Loucy (cell line): ENCODE data around the gene APOBEC3G.
"Not testable (repeated sequence)": the region's sequence is repeated elsewhere in the genome, so short reads cannot be mapped to it uniquely, and the experiment has no call there.

Experiments
- H2AFZ ChIP-seq: fragments of 200-600 bp; sonication (generic); 2 replicates; pipeline ENCODE4 v1.6.0; 2016; ENCODE audit warnings: antibody characterized with exemption, mild to moderate bottlenecking, low read length, moderate library complexity
- H3F3A ChIP-seq: fragments of 200-600 bp; 2 replicates; pipeline ENCODE4 v1.6.0; 2016; ENCODE audit warnings: antibody characterized with exemption, low read depth, mild to moderate bottlenecking
- H3K27me3 ChIP-seq: fragments of 200-600 bp; sonication (generic); 2 replicates; pipeline ENCODE4 v1.6.1; 2014; ENCODE audit warnings: low read length, mild to moderate bottlenecking; ENCODE audit not compliant: insufficient read depth, poor library complexity, severe bottlenecking
- H3K36me3 ChIP-seq: fragments of 200-600 bp; sonication (generic); 2 replicates; pipeline ENCODE4 v1.6.1; 2016; ENCODE audit warnings: low read length; ENCODE audit not compliant: insufficient read depth
- H3K4me1 ChIP-seq: fragments of 200-600 bp; sonication (generic); 2 replicates; pipeline ENCODE4 v1.5.1; 2014; ENCODE audit warnings: low read length, mild to moderate bottlenecking; ENCODE audit not compliant: insufficient read depth, poor library complexity, severe bottlenecking
- H3K4me2 ChIP-seq: fragments of 200-600 bp; sonication (generic); 2 replicates; pipeline ENCODE4 v1.6.0; 2014; ENCODE audit warnings: antibody characterized with exemption, low read length, low read depth, mild to moderate bottlenecking; ENCODE audit not compliant: poor library complexity, severe bottlenecking
- H3K4me3 ChIP-seq: fragments of 200-600 bp; sonication (generic); 2 replicates; pipeline ENCODE4 v1.5.1; 2014; ENCODE audit warnings: low read length, mild to moderate bottlenecking, mixed read lengths; ENCODE audit not compliant: poor library complexity, severe bottlenecking
- H3K79me2 ChIP-seq: fragments of 200-600 bp; sonication (generic); 2 replicates; pipeline ENCODE4 v1.6.1; 2014; ENCODE audit warnings: low read length; ENCODE audit not compliant: insufficient read depth
- H3K9ac ChIP-seq: fragments of 200-600 bp; sonication (generic); 2 replicates; pipeline ENCODE4 v1.6.0; 2014; ENCODE audit warnings: mild to moderate bottlenecking, low read depth, low read length, moderate library complexity; ENCODE audit not compliant: poor library complexity, severe bottlenecking
- H3K9me2 ChIP-seq: fragments of 200-600 bp; sonication (generic); replicated peaks from 2 replicates; pipeline ENCODE4 v1.6.1; 2016; ENCODE audit warnings: low read depth, low read length, mixed read lengths
- H3K9me3 ChIP-seq: fragments of 200-600 bp; sonication (generic); 2 replicates; pipeline ENCODE4 v1.6.1; 2014; ENCODE audit warnings: mild to moderate bottlenecking, antibody characterized with exemption, low read length, low read depth; ENCODE audit not compliant: insufficient read depth
- H4K20me1 ChIP-seq: fragments of 200-600 bp; sonication (generic); 2 replicates; pipeline ENCODE4 v1.6.0; 2014; ENCODE audit warnings: antibody characterized with exemption, low read length, mild to moderate bottlenecking; ENCODE audit not compliant: insufficient read depth, poor library complexity, severe bottlenecking
- EZH2phosphoT487 ChIP-seq: fragments of 200-600 bp; IDR thresholded peaks from 2 replicates; pipeline ENCODE4 v1.6.1; 2018; ENCODE audit warnings: antibody characterized with exemption, mild to moderate bottlenecking, moderate library complexity, borderline replicate concordance
- TF ChIP-seq, protein P1 (sequence below): fragments of 200-600 bp; sonication (generic); conservative IDR thresholded peaks from 2 replicates; pipeline ENCODE4 v1.5.1; 2014; ENCODE audit warnings: mild to moderate bottlenecking, antibody characterized with exemption, low read length

The APOBEC3G gene

DNA sequence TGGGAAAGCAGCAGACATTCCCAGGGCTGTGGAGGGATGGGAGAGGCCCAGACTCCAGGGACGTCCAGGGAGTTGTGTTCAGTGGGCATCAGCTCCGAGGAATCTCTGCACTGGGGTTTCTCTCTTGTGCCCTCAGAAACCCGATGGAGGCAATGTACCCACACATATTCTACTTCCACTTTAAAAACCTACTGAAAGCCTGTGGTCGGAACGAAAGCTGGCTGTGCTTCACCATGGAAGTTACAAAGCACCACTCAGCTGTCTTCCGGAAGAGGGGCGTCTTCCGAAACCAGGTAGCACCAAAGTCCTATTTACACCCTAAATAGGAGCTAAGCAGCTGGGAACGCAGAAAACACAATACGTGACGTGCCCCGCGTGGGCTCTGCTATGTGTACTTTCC, 47.8 kb upstream of the APOBEC3G start:
- Histone ChIP-seq H2AFZ (no peak overlapping the region), H3K9me2 (no peaks in the 10 kb centered on the region), H3K4me3 (no peak overlapping the region), H3F3A (no peaks in the 10 kb centered on the region), H3K9me3 (no peaks in the 10 kb centered on the region), H3K4me1 (peaks cover 25% of the 10 kb centered on the region), H4K20me1 (peaks cover 2% of the 10 kb centered on the region), H3K27me3 (no peaks in the 10 kb centered on the region), H3K9ac (no peak overlapping the region), H3K79me2 (peaks cover 18% of the 10 kb centered on the region), H3K4me2 (no peak overlapping the region), H3K36me3 (peaks cover 2% of the 10 kb centered on the region; the same call in 1 of the 2 replicates)
- TF ChIP-seq EZH2phosphoT487: no peak
- TF ChIP-seq, protein P1, sequence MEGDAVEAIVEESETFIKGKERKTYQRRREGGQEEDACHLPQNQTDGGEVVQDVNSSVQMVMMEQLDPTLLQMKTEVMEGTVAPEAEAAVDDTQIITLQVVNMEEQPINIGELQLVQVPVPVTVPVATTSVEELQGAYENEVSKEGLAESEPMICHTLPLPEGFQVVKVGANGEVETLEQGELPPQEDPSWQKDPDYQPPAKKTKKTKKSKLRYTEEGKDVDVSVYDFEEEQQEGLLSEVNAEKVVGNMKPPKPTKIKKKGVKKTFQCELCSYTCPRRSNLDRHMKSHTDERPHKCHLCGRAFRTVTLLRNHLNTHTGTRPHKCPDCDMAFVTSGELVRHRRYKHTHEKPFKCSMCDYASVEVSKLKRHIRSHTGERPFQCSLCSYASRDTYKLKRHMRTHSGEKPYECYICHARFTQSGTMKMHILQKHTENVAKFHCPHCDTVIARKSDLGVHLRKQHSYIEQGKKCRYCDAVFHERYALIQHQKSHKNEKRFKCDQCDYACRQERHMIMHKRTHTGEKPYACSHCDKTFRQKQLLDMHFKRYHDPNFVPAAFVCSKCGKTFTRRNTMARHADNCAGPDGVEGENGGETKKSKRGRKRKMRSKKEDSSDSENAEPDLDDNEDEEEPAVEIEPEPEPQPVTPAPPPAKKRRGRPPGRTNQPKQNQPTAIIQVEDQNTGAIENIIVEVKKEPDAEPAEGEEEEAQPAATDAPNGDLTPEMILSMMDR: no peak

- no peaks in the 10 kb centered on the region for H3K27me3 ChIP-seq
- H3K9ac ChIP-seq: no peak overlapping the region
- H3F3A ChIP-seq: no peaks in the 10 kb centered on the region
These were observed 46.4 kb upstream of the APOBEC3G start for GRCh38 chr22:39030705-39031104.

DNA sequence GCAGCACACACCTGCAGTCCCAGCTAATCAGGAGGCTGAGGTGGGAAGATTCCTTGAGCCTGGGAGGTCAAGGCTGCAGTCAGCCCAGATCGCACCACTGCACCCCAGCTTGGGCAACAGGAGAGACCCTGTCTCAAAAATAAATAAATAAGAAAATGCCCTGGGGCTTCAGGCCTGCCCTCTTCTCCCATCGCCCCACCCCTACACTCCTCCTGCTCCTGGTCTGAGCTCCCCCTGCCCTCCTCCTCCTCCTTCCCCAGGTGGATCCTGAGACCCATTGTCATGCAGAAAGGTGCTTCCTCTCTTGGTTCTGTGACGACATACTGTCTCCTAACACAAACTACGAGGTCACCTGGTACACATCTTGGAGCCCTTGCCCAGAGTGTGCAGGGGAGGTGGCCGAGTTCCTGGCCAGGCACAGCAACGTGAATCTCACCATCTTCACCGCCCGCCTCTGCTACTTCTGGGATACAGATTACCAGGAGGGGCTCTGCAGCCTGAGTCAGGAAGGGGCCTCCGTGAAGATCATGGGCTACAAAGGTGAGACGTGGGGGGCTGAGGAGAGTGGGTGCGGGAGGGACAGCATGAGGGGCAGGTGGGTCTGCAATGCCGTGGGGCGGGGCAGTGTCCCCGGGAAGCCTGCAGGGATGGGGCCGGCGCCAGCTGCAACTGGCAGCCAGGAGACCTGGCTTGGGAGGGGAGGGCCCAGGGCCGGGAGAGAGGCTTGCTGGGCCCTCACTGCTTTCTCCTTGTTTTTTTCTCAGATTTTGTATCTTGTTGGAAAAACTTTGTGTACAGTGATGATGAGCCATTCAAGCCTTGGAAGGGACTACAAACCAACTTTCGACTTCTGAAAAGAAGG, 45.4 kb upstream of the APOBEC3G start:
- H3K4me1 ChIP-seq, H3K79me2 ChIP-seq, H3K4me3 ChIP-seq, H2AFZ ChIP-seq, H3F3A ChIP-seq, H3K9me3 ChIP-seq, H3K9ac ChIP-seq, H3K9me2 ChIP-seq, H4K20me1 ChIP-seq, H3K36me3 ChIP-seq, H3K27me3 ChIP-seq, H3K4me2 ChIP-seq: not testable (repeated sequence)

More at GRCh38 chr22:39030705-39031104, 46.4 kb upstream of the APOBEC3G start:
- no peak overlapping the region for H3K4me3 ChIP-seq
- peaks cover 6% of the 10 kb centered on the region; the same call in 1 of the 2 replicates for H3K79me2 ChIP-seq
- H2AFZ ChIP-seq: no peak overlapping the region
- H3K9me2 ChIP-seq: no peaks in the 10 kb centered on the region
- no peaks in the 10 kb centered on the region for H3K36me3 ChIP-seq
- no peaks in the 10 kb centered on the region for H3K9me3 ChIP-seq
- H3K4me1 ChIP-seq: peaks cover 11% of the 10 kb centered on the region
- no peak overlapping the region for H3K4me2 ChIP-seq
- no peaks in the 10 kb centered on the region for H4K20me1 ChIP-seq
- TF ChIP-seq EZH2phosphoT487: no peak
- TF ChIP-seq, protein P1: no peak

GRCh38 chr22:39037071-39037470, 40.0 kb upstream of the APOBEC3G start:
- not testable (repeated sequence) for H2AFZ ChIP-seq, H3K9ac ChIP-seq, H3F3A ChIP-seq, H3K27me3 ChIP-seq, H4K20me1 ChIP-seq, H3K36me3 ChIP-seq, H3K4me2 ChIP-seq, H3K9me3 ChIP-seq, H3K4me3 ChIP-seq, H3K9me2 ChIP-seq
- Histone ChIP-seq H3K79me2 (peaks cover 12% of the 10 kb centered on the region), H3K4me1 (peaks cover 12% of the 10 kb centered on the region)
